HG03342 (cell line): Measurements from ENCODE around the gene IL32.

ENCODE experiments used
- ATAC-seq: cut with Tn5 transposase; IDR thresholded peaks from one replicate; pipeline ENCODE4 v1.9.1; 2021; ENCODE audit warnings: mild to moderate bottlenecking, moderate library complexity; ENCODE audit not compliant: unreplicated experiment

The IL32 gene

DNA sequence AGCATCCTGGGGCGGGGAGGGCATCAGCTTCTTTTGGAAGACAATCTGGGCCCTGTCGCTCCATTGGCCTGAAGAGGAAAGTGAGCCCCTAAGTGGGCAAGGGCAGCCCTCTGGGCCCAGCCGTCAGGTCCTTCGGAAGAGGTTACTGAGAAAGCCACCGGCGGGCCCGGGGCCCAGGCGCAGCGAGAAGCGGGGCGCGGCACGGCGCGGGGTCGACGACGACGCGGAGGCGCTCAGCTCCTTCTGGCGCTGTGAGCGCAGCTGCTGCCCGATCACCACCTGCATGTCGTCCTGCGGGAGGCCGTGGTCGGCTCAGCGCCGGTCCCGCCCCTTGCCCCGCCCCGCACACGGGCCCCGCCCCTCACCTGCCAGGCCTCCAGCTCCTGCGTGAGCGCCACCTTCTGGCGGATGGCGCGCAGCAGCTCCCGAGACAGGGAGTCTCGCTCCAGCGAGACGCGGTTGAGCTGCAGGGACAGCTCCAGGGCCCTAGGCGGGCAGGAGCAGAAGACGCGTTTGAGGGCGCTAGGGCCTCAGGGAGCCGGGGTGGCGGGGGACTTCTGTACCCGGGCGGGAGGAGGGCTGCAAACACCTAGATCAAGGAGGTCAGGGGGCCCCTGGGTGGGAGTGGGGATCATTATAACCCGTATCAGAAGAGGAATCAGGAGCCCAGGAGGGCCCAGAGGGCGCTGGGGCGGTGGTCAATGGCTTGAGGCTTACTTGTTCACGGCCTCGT lies 37.3 kb upstream of the IL32 start:
- ATAC-seq, result no peak

- ATAC-seq, result no peak
Measured at GRCh38 chr16:3028716-3029319, 36.6 kb upstream of the IL32 start.

DNA sequence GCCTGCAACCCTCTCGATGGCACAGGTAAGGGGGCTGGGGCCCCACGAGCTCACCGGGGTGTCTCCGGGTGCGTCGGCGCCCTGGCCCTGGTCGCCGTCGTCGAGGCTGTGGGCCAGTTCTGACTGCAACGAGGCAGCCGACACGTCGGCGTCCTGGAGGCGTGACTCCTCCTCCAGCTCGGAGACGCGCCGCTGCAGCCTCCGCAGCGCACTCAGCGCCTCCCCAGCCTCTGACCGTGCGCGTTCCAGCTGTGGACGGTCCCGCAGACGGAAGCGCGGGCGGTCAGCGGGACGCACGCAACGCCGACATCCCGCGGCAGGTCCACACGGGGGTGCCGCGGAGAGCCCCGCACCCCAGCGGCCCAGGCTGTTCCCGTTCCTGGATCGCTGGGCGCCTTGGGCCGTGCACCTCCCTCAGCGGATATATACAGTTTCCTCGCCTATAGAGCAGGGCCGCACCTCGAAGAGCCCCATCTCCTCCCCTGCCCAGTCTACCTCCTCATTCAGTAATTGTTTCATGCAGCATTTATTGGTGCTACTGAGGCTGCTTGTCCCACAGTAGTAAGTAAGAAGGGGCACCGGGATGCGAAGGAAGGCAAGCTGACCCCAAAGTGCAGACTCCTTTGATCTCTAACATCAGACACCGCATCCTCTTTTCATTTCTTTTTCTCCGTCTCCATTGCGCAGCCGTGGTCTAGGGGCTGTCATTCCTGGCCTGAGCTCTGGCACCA lies 35.8 kb upstream of the IL32 start:
- ATAC-seq, result no peak

DNA sequence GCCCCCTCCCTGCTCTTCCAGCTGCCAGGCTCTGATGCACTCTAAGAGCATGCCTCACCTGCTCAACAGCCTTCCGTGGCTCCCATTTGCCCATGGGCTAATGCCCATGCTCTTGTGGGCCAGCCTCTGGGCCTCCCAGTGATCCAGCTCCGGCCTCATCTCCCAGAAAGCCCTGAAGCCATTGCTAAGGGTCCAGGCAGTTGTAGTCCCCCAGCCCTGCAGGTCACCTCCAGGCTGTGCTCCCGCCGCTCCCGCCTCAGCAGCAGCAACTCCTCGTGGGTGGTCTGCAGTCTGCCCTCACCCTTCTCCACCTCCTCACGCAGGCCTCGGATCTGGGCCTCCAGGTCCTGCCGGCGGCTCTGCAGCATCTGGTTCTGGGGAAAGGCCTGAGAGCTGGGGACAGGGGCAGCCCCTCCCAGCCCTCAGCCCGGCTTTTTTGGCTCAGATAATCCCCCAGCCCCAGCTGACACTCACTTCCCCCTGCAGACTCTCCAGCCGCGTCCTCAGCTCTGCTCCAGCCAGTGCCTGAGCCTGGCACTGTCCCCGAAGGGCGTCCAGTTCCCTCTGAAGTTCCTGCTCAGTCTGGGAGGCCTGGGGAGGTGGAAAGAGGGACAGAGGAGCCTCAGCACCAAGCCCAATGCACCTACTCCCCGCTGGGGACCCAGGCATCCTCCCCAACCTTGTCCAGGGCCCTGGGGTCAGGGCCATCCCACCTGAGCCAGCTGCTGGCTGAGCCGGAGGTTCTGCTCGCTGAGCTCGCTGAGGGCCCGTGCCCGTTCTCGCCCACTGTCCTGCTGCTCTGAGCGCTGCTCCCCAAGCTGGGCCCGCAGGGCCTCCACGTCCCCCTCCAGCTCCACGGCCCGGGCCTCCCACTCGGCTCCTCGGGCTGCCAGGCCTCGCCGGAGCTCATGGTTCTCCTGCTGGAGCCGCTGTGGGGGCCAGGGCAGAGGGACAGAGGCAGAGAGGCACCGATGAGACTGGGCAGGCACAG lies 34.9 kb upstream of the IL32 start:
- no peak for ATAC-seq

DNA sequence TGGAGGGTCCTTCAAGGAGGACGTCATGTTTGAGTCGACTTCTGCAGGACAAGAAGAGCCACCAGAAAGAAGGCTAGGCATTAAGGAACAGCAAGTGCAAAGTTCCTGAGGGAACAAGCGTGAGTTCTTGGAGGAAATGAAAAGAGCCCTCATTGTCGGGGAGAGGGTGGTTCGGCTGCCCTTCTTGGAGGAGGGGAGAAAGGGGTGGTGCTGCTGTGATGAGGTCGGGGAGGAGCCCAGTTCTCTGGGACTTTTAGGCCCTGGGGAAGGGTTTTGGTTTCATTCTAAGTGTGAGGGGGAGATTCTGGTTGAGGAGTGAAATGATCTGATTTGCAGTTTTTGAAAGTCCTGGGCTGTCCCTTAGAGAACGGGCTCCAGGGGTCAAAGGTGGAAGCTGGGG lies 32.8 kb upstream of the IL32 start:
- ATAC-seq, result no peak

DNA sequence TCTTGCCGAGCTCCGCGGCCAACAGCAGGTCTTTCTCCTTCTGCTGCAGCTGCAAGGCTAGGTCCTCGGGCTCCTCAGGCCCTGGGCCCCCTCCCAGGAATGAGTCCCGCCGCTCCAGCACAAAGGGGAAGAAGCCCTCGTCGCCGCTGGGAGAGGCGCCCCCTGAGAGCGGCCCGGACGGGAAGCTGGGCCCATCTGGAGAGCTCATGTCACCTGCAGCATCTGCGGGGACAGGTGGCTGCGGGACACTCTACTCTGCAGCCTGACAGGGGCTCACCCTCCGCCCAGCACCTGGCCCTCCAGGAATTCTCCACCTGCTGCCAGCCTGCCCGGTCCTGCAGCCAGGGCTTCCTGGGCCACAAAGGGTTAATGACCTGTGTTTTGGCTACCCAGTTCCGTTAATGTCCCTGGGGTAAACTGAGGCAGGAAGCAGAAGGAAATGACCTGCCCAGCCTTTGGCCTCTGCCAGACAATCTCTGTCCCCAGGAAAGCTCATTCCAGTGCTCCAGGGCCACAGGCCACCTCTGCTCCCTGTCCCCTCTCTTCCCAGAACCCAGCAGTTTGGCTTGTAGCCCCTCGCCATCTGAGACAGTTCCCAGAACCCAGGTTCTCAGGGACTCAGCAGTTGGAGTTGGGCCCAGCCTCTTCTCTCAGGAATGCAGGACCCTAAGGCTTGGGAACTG lies 30.0 kb upstream of the IL32 start:
- no peak for ATAC-seq

DNA sequence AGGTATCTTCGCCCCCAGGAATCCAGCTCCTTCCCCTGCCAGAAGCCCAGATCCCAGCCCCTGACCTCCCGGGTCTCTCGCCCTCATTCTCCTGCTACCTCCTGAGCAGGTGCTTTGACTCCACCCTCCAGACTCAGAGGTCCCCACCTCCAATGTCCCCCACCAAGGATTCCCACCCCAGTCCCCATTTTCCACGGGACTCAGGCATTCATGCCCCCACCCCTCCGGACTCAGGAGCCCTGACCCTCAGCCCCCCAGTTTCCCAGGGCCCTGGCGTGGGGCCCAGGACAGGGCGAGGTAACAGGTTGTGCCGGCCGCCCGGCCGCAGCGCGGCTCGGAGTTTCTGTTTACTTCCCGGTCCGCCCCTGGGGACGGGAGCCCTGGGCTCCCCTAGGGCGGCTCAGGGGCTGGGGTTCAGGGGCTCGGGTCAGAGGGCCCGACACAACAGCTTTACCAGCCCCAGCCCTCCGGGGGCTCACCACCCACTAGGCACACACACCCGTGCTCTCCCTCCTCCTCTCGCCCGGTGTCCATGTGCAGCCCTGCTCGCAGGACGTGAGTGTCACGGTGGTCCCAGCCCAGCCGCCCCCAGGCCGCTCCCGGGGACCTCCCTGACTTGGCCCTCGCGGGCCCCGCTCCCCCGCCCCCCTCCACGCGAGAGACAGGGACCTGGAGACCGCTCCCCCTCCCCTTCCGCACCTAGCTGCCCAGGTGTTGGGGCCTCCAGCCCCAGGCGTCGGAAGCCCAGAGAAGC lies 29.3 kb upstream of the IL32 start:
- ATAC-seq, result no peak

GRCh38 chr16:3036726-3037315 lies 28.6 kb upstream of the IL32 start, which contains the start of gene BICDL2:
Gene BICDL2, minus strand, starts transcription at chr16:3036944. Its CDS starts 1,448 bp downstream, at chr16:3035496.
- ATAC-seq, result no peak

DNA sequence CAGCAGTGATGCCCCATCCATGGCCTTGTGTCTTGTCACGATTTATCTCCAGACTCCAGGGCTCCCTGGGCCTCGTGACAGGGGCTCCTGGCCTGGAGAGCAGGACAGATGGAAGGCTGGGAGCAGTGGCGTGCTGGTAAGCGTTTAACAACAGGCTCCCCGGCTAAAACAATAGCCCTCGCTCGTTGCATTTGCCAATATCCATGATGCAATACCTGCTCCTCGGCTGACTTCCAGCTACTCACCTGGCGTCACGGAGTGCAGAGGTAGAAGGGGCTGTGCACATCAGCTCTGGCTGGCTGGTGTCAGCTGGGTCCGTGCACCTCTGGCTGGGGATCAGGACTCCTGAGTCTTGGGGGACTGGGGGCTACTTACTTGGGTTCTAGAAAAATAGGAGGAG lies 27.2 kb upstream of the IL32 start:
- ATAC-seq, result no peak

DNA sequence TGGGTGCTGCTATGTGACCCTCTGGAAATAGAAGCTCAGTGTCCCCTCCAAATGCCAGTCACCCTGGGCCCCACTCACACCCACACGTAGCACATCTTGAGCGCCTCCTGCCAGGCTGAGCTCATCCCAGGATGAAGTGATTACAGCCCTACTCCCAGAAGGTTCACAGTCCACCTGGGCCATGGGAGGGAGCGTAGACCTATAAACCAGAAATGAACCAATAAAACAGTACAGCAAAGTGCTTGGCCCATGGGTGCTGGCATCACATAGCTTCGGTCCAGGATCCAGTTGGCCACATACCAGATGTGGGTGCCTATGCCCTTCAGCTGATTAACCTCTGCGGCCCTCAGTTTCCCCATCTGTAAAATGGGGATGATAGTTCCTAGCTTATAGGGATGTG lies 26.5 kb upstream of the IL32 start:
- ATAC-seq, result no peak

- no peak for ATAC-seq
Measured at GRCh38 chr16:3042376-3042775, 23.1 kb upstream of the IL32 start.

DNA sequence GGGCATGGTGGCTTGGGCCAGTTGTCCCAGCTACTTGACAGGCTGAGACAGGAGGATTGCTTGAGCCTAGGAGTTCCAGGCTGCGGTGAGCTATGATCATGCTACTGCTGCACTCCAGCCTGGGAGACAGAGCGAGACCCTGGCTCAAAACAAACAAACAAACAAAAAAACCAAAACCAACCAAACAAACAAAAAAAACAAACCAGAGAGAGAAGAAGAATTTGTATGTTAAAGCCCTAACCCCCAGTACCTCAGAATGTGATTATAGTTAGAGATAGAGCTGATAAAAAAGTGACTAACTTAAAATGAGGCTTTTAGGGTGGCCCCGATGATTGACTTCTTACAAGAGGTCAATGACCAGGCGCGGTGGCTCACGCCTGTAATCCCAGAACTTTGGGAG lies 20.7 kb upstream of the IL32 start:
- no peak for ATAC-seq

DNA sequence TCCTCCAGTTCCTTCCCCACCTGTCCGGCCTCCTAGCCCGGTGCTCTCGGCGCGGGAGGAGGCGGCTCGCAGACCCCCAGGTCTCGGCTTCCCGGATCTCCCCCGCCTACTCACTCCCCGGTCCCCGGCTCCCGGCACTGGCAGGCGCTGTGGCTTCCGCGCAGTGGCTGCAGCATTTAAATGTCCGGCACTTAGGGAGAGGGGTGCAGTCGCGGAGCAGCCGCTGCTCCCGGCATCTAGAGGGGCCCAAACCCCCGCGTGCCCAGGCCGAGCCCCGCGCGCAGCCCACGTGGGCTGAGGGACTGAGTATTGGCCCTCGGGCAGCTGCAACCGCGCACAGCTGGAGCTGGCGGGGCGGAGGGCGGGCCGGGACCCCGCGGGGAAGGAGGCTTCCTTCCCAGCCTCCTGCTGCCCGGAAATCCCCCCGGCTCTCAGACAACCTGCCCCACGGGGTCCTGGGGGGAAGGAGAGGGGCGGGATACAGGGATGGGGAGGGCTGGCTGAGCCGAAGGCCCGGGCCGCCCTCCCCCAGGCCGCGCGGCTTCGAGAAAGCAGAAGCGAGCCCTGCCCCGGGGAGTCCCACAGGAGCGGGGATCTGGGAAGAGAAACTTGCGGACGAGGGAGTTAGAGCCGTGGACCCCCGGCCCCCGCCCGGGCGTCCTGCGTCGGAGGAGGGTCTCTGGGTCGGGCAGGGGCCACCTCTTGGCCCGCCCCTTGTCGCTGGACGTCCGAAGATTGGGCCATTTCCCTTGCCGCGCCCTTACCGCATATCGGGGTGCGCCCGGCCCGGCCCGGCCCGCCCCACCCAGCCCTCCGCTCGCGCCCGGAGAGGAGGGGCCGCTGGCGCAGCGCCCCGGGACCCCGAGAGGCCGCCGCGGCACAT lies 19.4 kb upstream of the IL32 start, which contains the start of gene MMP25:
Gene MMP25, plus strand, starts transcription at position 804 of the 883 bp plus-strand sequence. CDS start 357 bp downstream, outside the sequence.
- ATAC-seq, result no peak

GRCh38 chr16:3046641-3047386 lies 18.6 kb upstream of the IL32 start:
- no peak for ATAC-seq

GRCh38 chr16:3047387-3047720 lies 18.1 kb upstream of the IL32 start:
- ATAC-seq, result no peak

DNA sequence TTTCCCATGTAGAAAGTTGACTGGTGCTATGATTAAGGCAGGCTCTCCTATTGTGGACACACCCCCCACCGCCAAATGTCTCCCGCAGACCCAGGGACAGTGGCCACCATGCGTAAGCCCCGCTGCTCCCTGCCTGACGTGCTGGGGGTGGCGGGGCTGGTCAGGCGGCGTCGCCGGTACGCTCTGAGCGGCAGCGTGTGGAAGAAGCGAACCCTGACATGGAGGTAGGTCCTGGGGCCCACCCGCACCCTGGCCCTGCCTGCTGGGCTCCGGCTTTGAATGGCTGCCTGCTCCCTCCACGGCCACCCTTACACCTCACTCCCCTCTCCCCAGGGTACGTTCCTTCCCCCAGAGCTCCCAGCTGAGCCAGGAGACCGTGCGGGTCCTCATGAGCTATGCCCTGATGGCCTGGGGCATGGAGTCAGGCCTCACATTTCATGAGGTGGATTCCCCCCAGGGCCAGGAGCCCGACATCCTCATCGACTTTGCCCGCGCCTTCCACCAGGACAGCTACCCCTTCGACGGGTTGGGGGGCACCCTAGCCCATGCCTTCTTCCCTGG lies 15.4 kb upstream of the IL32 start:
- no peak for ATAC-seq

DNA sequence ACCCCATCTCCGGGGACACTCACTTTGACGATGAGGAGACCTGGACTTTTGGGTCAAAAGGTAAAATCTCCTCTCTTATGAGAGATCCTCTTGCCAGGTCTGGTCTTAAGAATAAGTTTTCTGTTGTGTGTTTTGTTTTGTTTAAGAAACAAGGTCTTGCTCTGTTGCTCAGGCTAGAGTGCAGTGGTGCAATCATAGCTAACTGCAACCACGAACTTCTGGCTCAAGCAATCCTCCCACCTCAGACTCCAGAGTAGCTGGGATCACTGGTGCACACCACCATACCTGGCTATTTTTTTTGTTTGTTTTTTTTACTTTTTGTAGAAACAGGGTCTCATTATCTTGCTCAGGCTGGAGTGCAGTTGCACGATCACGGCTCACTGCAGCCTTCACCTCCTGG lies 15.0 kb upstream of the IL32 start:
- no peak for ATAC-seq
